Renal pelvis (tissue), 4 donors: ENCODE results near the gene SELPLG. TPM values are rescaled to one million over a fixed set of nuclear protein-coding genes. Genes with fewer than 3 reads are reported as not detected.
"Not testable (repeated sequence)": the region's sequence is repeated elsewhere in the genome, so short reads cannot be mapped to it uniquely, and the experiment has no call there.

Source experiments
- DNase-seq: peaks from one replicate; pipeline ENCODE4 v3.0.0-alpha.2; 2013
- polyA plus RNA-seq, 3 donors: library from polyadenylated mRNA; unstranded; fragments of 120-200 nt; gene quantifications; one replicate each; pipeline ENCODE4 v1.2.1, GENCODE V29; 2013; ENCODE audit not compliant: insufficient read length in 3 of 3

Gene SELPLG
- polyA plus RNA-seq, 3 donors = 1.8 to 2.2 (median 1.9) TPM

- DNase-seq = no peak
Measured at GRCh38 chr12:108620236-108620879, 13.3 kb downstream of the SELPLG start.

GRCh38 chr12:108619369-108620160 is 14.1 kb downstream of the SELPLG start:
- DNase-seq = no peak

- not testable (repeated sequence) for DNase-seq
Measured at GRCh38 chr12:108618953-108619274, 14.8 kb downstream of the SELPLG start.

DNA sequence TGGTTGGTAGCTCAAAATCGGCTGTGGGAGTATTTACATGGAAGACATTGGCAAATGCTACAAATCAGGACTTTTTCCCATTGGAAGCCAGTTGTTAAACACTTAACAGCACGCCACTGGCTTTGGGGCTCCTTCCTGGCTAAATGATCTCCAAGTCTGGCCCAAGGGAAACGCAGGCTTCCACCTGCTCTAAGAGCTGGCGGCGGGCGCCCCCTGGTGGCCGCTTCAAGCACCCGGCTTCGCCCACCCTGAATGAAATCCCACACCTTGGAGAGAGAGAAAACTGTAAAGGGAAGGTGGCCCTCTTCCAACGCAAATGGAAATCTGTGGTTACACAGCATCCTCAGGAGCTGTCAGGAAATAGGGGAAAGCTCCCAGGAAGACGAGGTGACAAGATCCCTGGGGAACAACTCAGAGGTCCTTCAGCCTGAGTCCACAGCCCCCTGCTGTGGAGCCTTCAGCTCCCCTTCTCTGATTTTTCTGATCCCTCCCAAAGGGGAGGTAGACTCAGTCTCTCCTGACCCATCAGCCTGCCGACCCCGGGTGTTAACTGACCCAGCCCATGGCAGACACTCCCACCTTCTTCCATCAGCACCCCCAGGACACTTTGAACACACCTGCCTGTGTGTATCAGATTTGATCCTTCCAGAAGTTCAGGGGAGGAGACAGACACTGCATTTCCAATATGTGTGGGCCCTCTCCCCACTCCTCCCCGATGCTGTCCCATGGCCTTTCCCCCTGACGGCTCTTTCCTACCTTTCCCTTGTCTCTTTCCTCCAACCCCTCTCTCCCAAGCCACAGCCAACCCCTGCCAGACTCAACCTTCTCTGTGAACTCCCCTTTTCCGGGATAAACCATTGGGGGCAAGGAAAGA is 15.4 kb downstream of the SELPLG start:
- peak; percentile 81 for DNase-seq

- no peak for DNase-seq
Measured at GRCh38 chr12:108616941-108617858, 16.5 kb downstream of the SELPLG start.

DNA sequence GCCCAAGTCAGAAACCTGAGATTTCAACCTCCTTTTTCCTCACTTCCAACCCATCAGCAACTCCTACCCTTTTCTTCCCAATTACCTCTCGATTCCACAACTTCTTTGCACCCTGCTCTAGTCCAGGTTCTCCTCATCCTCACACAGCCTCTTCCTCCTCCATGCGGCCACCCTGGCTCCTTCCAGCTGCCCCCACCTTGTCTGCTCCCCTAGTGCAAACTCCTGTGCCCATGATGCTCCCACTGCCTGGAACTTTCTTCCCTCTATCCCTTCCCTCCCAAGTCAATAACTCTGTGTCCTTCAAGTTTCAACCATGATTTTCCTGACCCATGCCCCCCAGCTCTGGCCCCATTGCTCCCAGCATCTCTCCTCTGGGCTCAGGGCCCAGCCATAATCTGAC is 17.3 kb downstream of the SELPLG start:
- DNase-seq = no peak

- DNase-seq = no peak
Measured at GRCh38 chr12:108615918-108616317, 17.8 kb downstream of the SELPLG start.

GRCh38 chr12:108614639-108615038 is 19.1 kb downstream of the SELPLG start:
- no peak for DNase-seq

DNA sequence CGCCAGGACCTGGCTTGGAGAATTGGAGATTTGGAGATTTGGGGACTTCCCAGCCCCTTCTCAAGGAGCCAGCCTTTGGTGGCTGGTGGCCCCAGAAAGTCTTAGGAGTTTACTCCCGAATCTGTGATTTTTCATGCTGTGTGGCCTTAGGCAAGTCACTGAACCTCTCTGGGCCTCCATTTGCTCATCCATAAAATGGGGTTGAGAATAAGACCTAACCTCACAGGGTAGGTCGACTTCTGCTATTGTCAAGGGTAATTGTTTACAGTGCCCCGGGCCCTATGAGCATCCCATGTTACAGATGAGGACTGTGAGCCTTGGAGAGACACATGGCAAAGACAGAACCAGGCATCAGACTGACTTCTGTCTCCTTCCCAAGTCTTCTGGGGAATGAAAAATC is 19.7 kb downstream of the SELPLG start:
- DNase-seq = no peak

GRCh38 chr12:108613548-108613947 is 20.1 kb downstream of the SELPLG start:
- DNase-seq = no peak

GRCh38 chr12:108612788-108613282 is 20.9 kb downstream of the SELPLG start:
- DNase-seq = no peak

- no peak for DNase-seq
Measured at GRCh38 chr12:108611884-108612415, 21.7 kb downstream of the SELPLG start.

GRCh38 chr12:108610856-108611605 is 22.7 kb downstream of the SELPLG start:
- DNase-seq = no peak

DNA sequence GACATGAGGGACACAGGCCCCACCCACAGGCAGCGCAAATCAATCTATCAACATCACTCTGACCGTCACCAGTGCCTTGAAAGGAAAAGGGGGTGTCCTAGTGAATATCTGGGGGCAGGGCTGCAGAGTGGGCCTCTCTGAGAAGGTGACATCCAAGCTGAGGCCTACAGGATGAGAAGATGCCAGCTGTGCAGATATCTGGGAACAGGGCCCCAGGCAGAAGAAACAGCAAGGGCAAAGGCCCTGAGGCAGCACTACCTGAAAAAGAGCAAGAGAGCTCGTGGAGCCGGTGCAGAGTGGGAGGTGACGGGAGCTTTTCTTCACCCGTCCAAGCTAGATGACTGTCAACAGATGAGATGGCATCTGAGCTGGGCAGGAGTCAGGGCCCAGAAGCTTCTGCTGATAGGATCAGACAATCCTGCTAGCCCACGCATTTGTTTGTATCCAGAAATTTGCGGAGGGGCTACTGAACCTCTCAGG is 23.3 kb downstream of the SELPLG start:
- no peak for DNase-seq

DNA sequence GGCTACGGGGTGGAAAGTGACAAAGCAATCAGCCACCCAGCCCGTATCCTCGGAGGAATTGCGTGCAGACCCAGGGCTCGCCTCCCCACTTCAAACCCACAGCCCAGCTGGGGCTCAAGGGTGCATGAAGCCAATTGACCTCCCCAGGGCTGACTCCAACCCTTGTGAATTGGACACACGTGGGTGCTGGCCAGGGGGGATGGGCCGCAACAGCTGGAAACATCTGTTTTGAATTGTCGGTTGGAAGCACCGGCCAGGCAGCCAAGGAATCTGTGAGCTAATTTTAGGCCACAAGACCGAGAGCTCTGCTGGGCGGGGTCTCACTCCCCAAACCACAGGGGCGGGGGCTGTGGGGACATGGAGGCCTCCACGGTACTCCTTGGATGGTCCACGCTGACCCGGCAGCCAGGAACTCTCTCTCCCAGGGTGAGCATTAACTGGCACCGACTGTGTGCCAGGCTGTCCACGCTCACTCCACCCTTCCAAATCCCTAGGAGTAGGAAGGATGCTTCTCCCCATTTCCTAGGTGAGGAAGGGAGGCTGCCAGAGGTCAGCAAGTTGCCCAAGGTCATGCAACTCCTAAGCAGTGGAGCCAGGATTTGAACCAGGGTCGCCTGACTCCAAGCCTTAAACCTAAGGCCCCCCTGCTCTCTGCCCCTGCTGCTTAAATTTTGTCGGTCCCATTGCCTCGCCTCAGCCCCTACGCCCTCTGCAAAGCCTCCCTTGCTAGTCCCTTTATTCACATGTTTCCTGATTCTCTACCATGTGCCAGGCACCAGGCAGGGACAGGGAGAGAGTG is 24.0 kb downstream of the SELPLG start:
- peak; percentile 85 for DNase-seq

DNA sequence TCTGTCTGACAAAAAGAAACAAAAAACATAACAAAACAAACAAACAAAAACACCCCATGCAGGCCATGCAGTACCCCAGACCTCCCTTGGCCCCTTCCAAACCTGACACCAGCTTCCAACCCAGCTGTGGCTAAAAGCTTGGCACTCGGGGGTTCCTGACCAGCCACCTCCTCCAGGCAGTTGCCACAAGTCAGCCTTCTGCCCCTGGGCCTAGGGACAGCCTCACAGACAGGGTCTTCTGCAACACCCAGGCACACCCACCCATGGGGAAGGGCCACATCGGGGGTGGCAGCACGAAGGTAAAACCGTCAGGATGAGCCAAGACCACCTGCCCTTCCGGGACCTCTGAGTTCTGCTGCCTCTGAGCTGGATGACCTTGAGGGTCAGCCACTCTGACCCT is 25.1 kb downstream of the SELPLG start:
- DNase-seq = no peak

GRCh38 chr12:108607981-108608600 is 25.6 kb downstream of the SELPLG start:
- DNase-seq = no peak

DNA sequence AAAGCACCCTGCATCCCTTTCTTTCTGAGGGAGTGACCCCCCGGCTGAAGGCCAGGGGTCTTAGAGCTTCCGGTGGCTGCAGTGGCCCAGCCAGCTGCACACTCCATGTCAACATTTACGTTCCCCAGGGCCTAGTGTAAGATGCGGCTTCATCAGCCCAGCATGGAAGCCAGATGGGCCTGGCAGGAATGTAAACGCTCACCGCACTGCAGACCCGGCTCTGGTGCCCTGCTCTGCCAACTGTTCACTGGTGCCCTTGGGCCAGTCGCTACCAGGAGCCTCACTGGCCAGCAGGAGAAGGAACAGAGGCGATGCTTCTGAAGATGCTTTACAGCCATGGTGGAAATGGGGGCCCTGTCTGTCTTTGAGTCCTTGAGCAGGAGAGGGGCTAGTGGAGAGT is 27.2 kb downstream of the SELPLG start:
- no peak for DNase-seq
